Measurements from ENCODE around the gene MMD2.

Gene MMD2

DNA sequence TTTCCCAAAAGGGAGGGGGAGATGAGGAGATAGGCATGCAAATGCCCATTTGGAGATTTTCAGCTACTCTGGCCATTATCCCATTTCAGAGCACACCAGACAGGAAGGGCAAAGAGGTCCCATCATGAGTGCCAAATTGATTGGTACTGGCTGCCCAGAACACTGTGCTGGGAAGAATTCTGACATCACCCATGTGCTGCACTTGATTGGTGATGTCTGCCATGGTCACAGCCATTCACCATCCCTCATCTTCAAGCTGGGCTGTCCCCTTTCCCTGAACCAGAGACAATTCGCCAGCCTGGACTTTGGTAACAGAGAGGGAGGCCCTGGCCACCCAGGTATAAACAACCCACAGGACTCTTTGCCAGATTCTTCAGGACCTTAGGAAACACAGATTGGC lies 52.3 kb downstream of the MMD2 start:
- Histone ChIP-seq H2AFZ (ENCODE audit: low read depth) (no peak overlapping the region), H4K20me1 (ENCODE audit: insufficient read depth) (no peaks in the 10 kb centered on the region), H3K4me3 (IDR thresholded peaks at IDR 0.05; ENCODE audit: insufficient read depth, low read depth, low read length) (no peak overlapping the region), H3K79me2 (ENCODE audit: insufficient read depth, low read depth) (no peaks in the 10 kb centered on the region), H3K4me1 (ENCODE audit: low read depth, poor library complexity, severe bottlenecking) (no peaks in the 10 kb centered on the region), H3K4me2 (no peak overlapping the region), H3K9ac (no peak overlapping the region), H3K27me3 (ENCODE audit: insufficient read depth, low read depth) (no peaks in the 10 kb centered on the region), H3K27ac (no peak overlapping the region), H3K36me3 (ENCODE audit: insufficient read depth) (no peaks in the 10 kb centered on the region)
- TF ChIP-seq, protein P1, sequence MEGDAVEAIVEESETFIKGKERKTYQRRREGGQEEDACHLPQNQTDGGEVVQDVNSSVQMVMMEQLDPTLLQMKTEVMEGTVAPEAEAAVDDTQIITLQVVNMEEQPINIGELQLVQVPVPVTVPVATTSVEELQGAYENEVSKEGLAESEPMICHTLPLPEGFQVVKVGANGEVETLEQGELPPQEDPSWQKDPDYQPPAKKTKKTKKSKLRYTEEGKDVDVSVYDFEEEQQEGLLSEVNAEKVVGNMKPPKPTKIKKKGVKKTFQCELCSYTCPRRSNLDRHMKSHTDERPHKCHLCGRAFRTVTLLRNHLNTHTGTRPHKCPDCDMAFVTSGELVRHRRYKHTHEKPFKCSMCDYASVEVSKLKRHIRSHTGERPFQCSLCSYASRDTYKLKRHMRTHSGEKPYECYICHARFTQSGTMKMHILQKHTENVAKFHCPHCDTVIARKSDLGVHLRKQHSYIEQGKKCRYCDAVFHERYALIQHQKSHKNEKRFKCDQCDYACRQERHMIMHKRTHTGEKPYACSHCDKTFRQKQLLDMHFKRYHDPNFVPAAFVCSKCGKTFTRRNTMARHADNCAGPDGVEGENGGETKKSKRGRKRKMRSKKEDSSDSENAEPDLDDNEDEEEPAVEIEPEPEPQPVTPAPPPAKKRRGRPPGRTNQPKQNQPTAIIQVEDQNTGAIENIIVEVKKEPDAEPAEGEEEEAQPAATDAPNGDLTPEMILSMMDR (conservative IDR thresholded peaks at IDR 0.05; ENCODE audit: low read depth, low read length): no peak

DNA sequence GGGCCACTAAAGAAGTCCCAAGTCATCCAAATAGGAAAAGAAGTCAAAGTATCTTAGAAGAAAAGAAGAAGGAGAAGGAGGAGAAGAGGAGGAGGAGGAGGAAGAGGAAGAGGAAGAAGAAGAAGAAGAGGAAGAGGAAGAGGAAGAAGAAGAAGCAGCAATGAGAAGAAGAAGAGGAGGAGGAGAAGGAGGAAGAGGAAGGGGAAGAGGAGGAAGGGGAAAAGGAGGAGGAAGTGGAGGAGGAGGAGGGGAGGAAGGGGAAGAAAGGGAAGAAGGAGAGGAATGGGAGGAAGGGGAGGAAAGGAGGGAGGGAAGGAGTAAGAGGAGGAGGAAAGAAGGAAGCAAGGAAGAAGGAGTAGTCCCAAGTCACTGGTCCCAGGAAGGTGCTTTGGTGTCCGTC lies 53.8 kb downstream of the MMD2 start:
- no peak overlapping the region for H3K4me2 ChIP-seq
- H3K4me1 ChIP-seq (ENCODE audit: low read depth, poor library complexity, severe bottlenecking): no peaks in the 10 kb centered on the region
- no peaks in the 10 kb centered on the region for H3K27me3 ChIP-seq (ENCODE audit: insufficient read depth, low read depth)
- TF ChIP-seq, protein P1 (conservative IDR thresholded peaks at IDR 0.05; ENCODE audit: low read depth, low read length): no peak
- no peak overlapping the region for H3K27ac ChIP-seq
- H3K4me3 ChIP-seq (IDR thresholded peaks at IDR 0.05; ENCODE audit: insufficient read depth, low read depth, low read length): no peak overlapping the region
- H3K79me2 ChIP-seq (ENCODE audit: insufficient read depth, low read depth): no peaks in the 10 kb centered on the region
- H4K20me1 ChIP-seq (ENCODE audit: insufficient read depth): no peaks in the 10 kb centered on the region
- H2AFZ ChIP-seq (ENCODE audit: low read depth): no peak overlapping the region
- H3K9ac ChIP-seq: no peak overlapping the region
- H3K36me3 ChIP-seq (ENCODE audit: insufficient read depth): no peaks in the 10 kb centered on the region

DNA sequence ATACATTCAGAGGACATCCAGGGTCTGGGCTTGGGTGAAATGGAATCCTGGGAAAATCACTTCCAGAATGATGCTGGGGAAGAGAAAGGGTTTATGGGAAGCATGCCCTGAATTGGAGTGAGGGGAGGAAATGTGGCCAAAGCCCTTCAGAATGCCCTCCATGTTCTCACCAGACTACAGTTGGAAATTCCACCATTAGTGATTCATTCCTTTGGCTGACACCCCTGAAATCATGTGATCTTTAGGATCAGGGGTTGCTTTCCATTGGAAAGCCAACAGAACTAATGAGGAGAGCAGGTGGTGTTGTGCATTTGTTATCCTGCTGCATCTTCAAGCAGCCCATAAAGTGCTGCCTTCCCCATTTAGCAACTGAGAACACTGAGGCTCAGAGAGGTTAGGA lies 54.6 kb downstream of the MMD2 start:
- no peak overlapping the region for H3K27ac ChIP-seq
- H2AFZ ChIP-seq (ENCODE audit: low read depth): no peak overlapping the region
- no peak overlapping the region for H3K4me2 ChIP-seq
- H3K4me3 ChIP-seq (IDR thresholded peaks at IDR 0.05; ENCODE audit: insufficient read depth, low read depth, low read length): no peak overlapping the region
- H4K20me1 ChIP-seq (ENCODE audit: insufficient read depth): no peaks in the 10 kb centered on the region
- no peak overlapping the region for H3K9ac ChIP-seq
- no peaks in the 10 kb centered on the region for H3K4me1 ChIP-seq (ENCODE audit: low read depth, poor library complexity, severe bottlenecking)
- H3K36me3 ChIP-seq (ENCODE audit: insufficient read depth): no peaks in the 10 kb centered on the region
- no peaks in the 10 kb centered on the region for H3K79me2 ChIP-seq (ENCODE audit: insufficient read depth, low read depth)
- TF ChIP-seq, protein P1 (conservative IDR thresholded peaks at IDR 0.05; ENCODE audit: low read depth, low read length): no peak
- no peaks in the 10 kb centered on the region for H3K27me3 ChIP-seq (ENCODE audit: insufficient read depth, low read depth)

DNA sequence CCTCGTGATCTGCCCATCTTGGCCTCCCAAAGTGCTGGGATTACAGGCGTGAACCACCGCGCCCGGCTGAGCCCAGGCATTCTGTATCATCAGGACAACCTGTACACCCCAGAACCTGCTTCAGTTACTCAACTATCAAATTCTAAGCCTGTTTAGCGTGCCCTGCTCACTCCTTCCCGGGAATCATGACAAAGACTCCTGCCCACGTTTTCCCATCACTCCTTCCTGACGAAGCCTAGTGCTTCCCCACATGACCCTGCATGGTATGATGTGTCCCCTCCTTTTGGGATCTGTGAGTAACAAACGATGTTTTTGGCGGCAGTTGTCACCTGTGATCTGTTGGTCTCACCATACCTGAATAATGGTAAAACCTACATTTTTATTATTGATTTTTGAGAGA lies 63.2 kb downstream of the MMD2 start:
- no peak overlapping the region for H3K4me3 ChIP-seq (IDR thresholded peaks at IDR 0.05; ENCODE audit: insufficient read depth, low read depth, low read length)
- no peaks in the 10 kb centered on the region for H4K20me1 ChIP-seq (ENCODE audit: insufficient read depth)
- no peak overlapping the region for H3K9ac ChIP-seq
- H3K27me3 ChIP-seq (ENCODE audit: insufficient read depth, low read depth): no peaks in the 10 kb centered on the region
- H3K27ac ChIP-seq: no peak overlapping the region
- H3K36me3 ChIP-seq (ENCODE audit: insufficient read depth): no peaks in the 10 kb centered on the region
- TF ChIP-seq, protein P1 (conservative IDR thresholded peaks at IDR 0.05; ENCODE audit: low read depth, low read length): no peak
- no peak overlapping the region for H3K4me2 ChIP-seq
- no peaks in the 10 kb centered on the region for H3K79me2 ChIP-seq (ENCODE audit: insufficient read depth, low read depth)
- no peaks in the 10 kb centered on the region for H3K4me1 ChIP-seq (ENCODE audit: low read depth, poor library complexity, severe bottlenecking)
- no peak overlapping the region for H2AFZ ChIP-seq (ENCODE audit: low read depth)

DNA sequence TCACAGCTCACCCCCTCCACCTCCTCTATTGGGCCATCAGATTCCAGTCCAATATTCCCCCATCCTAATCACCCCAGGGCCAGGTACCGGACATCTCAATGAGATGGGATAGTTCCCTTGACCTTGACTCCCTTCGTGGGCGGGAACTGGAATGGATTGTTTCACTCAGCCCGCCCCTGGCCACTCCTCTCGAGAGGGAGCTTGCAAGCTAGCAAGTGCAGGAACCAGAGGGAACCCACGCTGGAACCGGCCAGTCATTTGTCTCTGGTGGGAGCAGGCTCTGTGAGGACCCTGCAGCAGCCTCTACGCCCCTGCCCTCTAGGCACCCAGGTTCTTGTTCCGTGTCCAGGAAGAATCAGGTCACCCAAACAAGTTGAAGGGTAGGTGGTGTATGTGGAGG lies 64.5 kb downstream of the MMD2 start:
- Histone ChIP-seq H3K79me2 (ENCODE audit: insufficient read depth, low read depth) (no peaks in the 10 kb centered on the region), H3K36me3 (ENCODE audit: insufficient read depth) (no peaks in the 10 kb centered on the region)

More for the DNA sequence above, 64.5 kb downstream of the MMD2 start:
- TF ChIP-seq, protein P1 (conservative IDR thresholded peaks at IDR 0.05; ENCODE audit: low read depth, low read length): no peak
- H3K4me2 ChIP-seq: no peak overlapping the region
- H2AFZ ChIP-seq (ENCODE audit: low read depth): no peak overlapping the region
- H3K27ac ChIP-seq: no peak overlapping the region
- no peak overlapping the region for H3K9ac ChIP-seq
- no peaks in the 10 kb centered on the region for H4K20me1 ChIP-seq (ENCODE audit: insufficient read depth)
- no peaks in the 10 kb centered on the region for H3K4me1 ChIP-seq (ENCODE audit: low read depth, poor library complexity, severe bottlenecking)
- no peak overlapping the region for H3K4me3 ChIP-seq (IDR thresholded peaks at IDR 0.05; ENCODE audit: insufficient read depth, low read depth, low read length)
- H3K27me3 ChIP-seq (ENCODE audit: insufficient read depth, low read depth): no peaks in the 10 kb centered on the region

All from KMS-11 (cell line).